ENCODE results near the gene KIF2A.

KIF2A gene

GRCh38 chr5:62386824-62387223 lies 80.8 kb downstream of the KIF2A start:
- no peak for FAIRE-seq

GRCh38 chr5:62395210-62395950 lies 89.4 kb downstream of the KIF2A start:
- no peak for FAIRE-seq

- no peak for FAIRE-seq
Measured at GRCh38 chr5:62403411-62404250, 97.6 kb downstream of the KIF2A start, which contains the start of gene DIMT1. Gene DIMT1 (minus strand): TSS chr5:62403905. CDS start chr5:62403772, 133 bp downstream.

GRCh38 chr5:62412549-62413329 lies 106.7 kb downstream of the KIF2A start, which contains the start of gene IPO11:
Gene IPO11 (plus strand): TSS chr5:62412763. CDS start chr5:62437280, 24,517 bp downstream.
- FAIRE-seq, result peak; percentile 55

GRCh38 chr5:62413711-62414110 lies 107.7 kb downstream of the KIF2A start:
- no peak for FAIRE-seq

GRCh38 chr5:62418462-62419076 lies 112.6 kb downstream of the KIF2A start:
- FAIRE-seq, result no peak

GRCh38 chr5:62419609-62420008 lies 113.6 kb downstream of the KIF2A start:
- FAIRE-seq, result no peak

- FAIRE-seq, result no peak
Measured at GRCh38 chr5:62421414-62421813, 115.4 kb downstream of the KIF2A start.

GRCh38 chr5:62424763-62425162 lies 118.8 kb downstream of the KIF2A start:
- FAIRE-seq, result no peak

- no peak for FAIRE-seq
Measured at GRCh38 chr5:62431735-62432620, 126.0 kb downstream of the KIF2A start.

GRCh38 chr5:62432621-62433064 lies 126.6 kb downstream of the KIF2A start:
- no peak for FAIRE-seq
